ENCODE measurements around the gene SNRK. TPM values are rescaled to one million over a fixed set of nuclear protein-coding genes. Genes with fewer than 3 reads are reported as not detected.
A peak's percentile ranks its signal among the peaks of the same experiment; 100 is the strongest.

SNRK gene
- total and polyA plus RNA-seq, 4 experiments from 2014 or later = 39.8 to 108 (median 77.1) TPM

GRCh38 chr3:43316783-43317460 is 30.6 kb downstream of the SNRK start:
- Histone ChIP-seq H3K9me3 (ENCODE audit: control insufficient read depth in 1 of 2, low read length in 2 of 2) (no peaks in the 10 kb centered on the region), H3K27me3 (ENCODE audit: insufficient read depth, low read length) (no peaks in the 10 kb centered on the region), H3K27ac (ENCODE audit: low read depth, low read length) (no peak overlapping the region), H3K4me1 (ENCODE audit: insufficient read depth, low read length) (peaks cover 70% of the 10 kb centered on the region), H3K36me3 (ENCODE audit: insufficient read depth, low read length) (no peaks in the 10 kb centered on the region), H3K4me3 (ENCODE audit: low read length in 2 of 2) (no peak overlapping the region)
- ChIA-PET CTCF (ENCODE audit: partially characterized antibody) (interaction anchor here (1.3 to 1.5 kb wide), 2 partner anchors 61 to 155 kb away, joined by 3 read pairs; no protein-coding TSS in a partner anchor), POLR2A (ENCODE audit: partially characterized antibody) (interaction anchor here (2.8 kb wide), 1 partner anchor 28 kb away, joined by 10 read pairs; no protein-coding TSS in a partner anchor)
- peak overlapping the region; percentile 17 to 95 (median 70) for H3K27ac Mint-ChIP-seq
- peaks cover 47 to 48% of the 10 kb centered on the region in 2 donors for H3K36me3 Mint-ChIP-seq
- intact Hi-C loops (cut with micrococcal nuclease) = no loop called here
- peaks cover 52 to 84% (median 69%) of the 10 kb centered on the region in 4 donors for H3K4me1 Mint-ChIP-seq
- H3K9me3 Mint-ChIP-seq = peaks cover 0 to 2% (median 0%) of the 10 kb centered on the region in 8 donors
- peak overlapping the region in 4 of 8 donors; percentile 2 to 69 (median 40) for H3K4me3 Mint-ChIP-seq
- no peaks in the 10 kb centered on the region for H3K27me3 Mint-ChIP-seq
- no peak for DNase-seq

GRCh38 chr3:43317461-43318316 is 31.3 kb downstream of the SNRK start:
- POLR2A ChIA-PET (ENCODE audit: partially characterized antibody) = interaction anchor here (2.8 kb wide), 1 partner anchor 28 kb away, joined by 10 read pairs; no protein-coding TSS in a partner anchor
- H3K9me3 Mint-ChIP-seq = peaks cover 0 to under 1% (median 0%) of the 10 kb centered on the region in 8 donors
- CTCF ChIA-PET (ENCODE audit: partially characterized antibody) = interaction anchor here (1.0 to 1.5 kb wide), 2 partner anchors 15 to 156 kb away, joined by 3 read pairs; no protein-coding TSS in a partner anchor
- H3K4me1 ChIP-seq (ENCODE audit: insufficient read depth, low read length) = peaks cover 65% of the 10 kb centered on the region
- no peaks in the 10 kb centered on the region for H3K27me3 Mint-ChIP-seq
- no peak overlapping the region for H3K27ac ChIP-seq (ENCODE audit: low read depth, low read length)
- H3K4me1 Mint-ChIP-seq = peaks cover 50 to 78% (median 66%) of the 10 kb centered on the region in 4 donors
- no peaks in the 10 kb centered on the region for H3K36me3 ChIP-seq (ENCODE audit: insufficient read depth, low read length)
- peak overlapping the region in 7 of 8 donors; percentile 6 to 69 (median 43) for H3K4me3 Mint-ChIP-seq
- H3K36me3 Mint-ChIP-seq = peaks cover 45% of the 10 kb centered on the region in 2 donors
- no peaks in the 10 kb centered on the region for H3K9me3 ChIP-seq (ENCODE audit: control insufficient read depth in 1 of 2, low read length in 2 of 2)
- DNase-seq = no peak
- no peak overlapping the region for H3K4me3 ChIP-seq (ENCODE audit: low read length in 2 of 2)
- intact Hi-C loops (cut with micrococcal nuclease) = loop anchor here (2.0 kb wide), 1 partner anchor 15 kb away; no protein-coding TSS in a partner anchor
- H3K27me3 ChIP-seq (ENCODE audit: insufficient read depth, low read length) = no peaks in the 10 kb centered on the region
- peak overlapping the region; percentile 17 to 95 (median 72) for H3K27ac Mint-ChIP-seq

- POLR2A ChIA-PET (ENCODE audit: partially characterized antibody) = interaction anchor here (1.7 kb wide), 1 partner anchor 28 kb away, joined by 6 read pairs; no protein-coding TSS in a partner anchor
- H3K4me3 Mint-ChIP-seq = peak overlapping the region in 3 of 8 donors; percentile 1 to 47 (median 36)
- peaks cover 45 to 85% (median 61%) of the 10 kb centered on the region in 4 donors for H3K4me1 Mint-ChIP-seq
- H3K36me3 ChIP-seq (ENCODE audit: insufficient read depth, low read length) = no peaks in the 10 kb centered on the region
- no peak for DNase-seq
- peaks cover 70% of the 10 kb centered on the region for H3K4me1 ChIP-seq (ENCODE audit: insufficient read depth, low read length)
- no peak overlapping the region for H3K4me3 ChIP-seq (ENCODE audit: low read length in 2 of 2)
- H3K9me3 ChIP-seq (ENCODE audit: control insufficient read depth in 1 of 2, low read length in 2 of 2) = no peaks in the 10 kb centered on the region
- no peaks in the 10 kb centered on the region for H3K27me3 Mint-ChIP-seq
- intact Hi-C loops (cut with micrococcal nuclease) = loop anchor here (2.0 kb wide), 1 partner anchor 13 kb away; no protein-coding TSS in a partner anchor
- peak overlapping the region in 3 of 7 donors; percentile 28 to 72 (median 68) for H3K27ac Mint-ChIP-seq
- no peak overlapping the region for H3K27ac ChIP-seq (ENCODE audit: low read depth, low read length)
- peaks cover 39 to 42% of the 10 kb centered on the region in 2 donors for H3K36me3 Mint-ChIP-seq
- H3K9me3 Mint-ChIP-seq = no peaks in the 10 kb centered on the region
- CTCF ChIA-PET (ENCODE audit: partially characterized antibody) = interaction anchor here (1.5 to 2.4 kb wide), 2 partner anchors 8 to 22 kb away, joined by 4 to 7 read pairs; no protein-coding TSS in a partner anchor
- no peaks in the 10 kb centered on the region for H3K27me3 ChIP-seq (ENCODE audit: insufficient read depth, low read length)
These were observed 33.0 kb downstream of the SNRK start for GRCh38 chr3:43319376-43319775.

GRCh38 chr3:43319794-43320193 is 33.5 kb downstream of the SNRK start:
- no peak for DNase-seq
- Mint-ChIP-seq H3K36me3 (peaks cover 39 to 42% of the 10 kb centered on the region in 2 donors), H3K9me3 (no peaks in the 10 kb centered on the region), H3K27me3 (no peaks in the 10 kb centered on the region), H3K27ac (peak overlapping the region in 3 of 7 donors; percentile 28 to 56 (median 42)), H3K4me3 (peak overlapping the region in 2 of 8 donors; percentile 47 to 65), H3K4me1 (peaks cover 47 to 86% (median 62%) of the 10 kb centered on the region in 4 donors)
- H3K36me3 ChIP-seq (ENCODE audit: insufficient read depth, low read length) = no peaks in the 10 kb centered on the region
- H3K4me1 ChIP-seq (ENCODE audit: insufficient read depth, low read length) = peaks cover 70% of the 10 kb centered on the region
- ChIA-PET POLR2A (ENCODE audit: partially characterized antibody) (interaction anchor here (1.2 to 1.7 kb wide), 2 partner anchors 23 to 28 kb away, joined by 5 to 6 read pairs; no protein-coding TSS in a partner anchor), CTCF (ENCODE audit: partially characterized antibody) (interaction anchor here (1.2 to 2.4 kb wide), 3 partner anchors 8 to 23 kb away, joined by 3 to 7 read pairs (median 4); no protein-coding TSS in a partner anchor)
- no peaks in the 10 kb centered on the region for H3K9me3 ChIP-seq (ENCODE audit: control insufficient read depth in 1 of 2, low read length in 2 of 2)
- H3K27ac ChIP-seq (ENCODE audit: low read depth, low read length) = no peak overlapping the region
- intact Hi-C loops (cut with micrococcal nuclease) = loop anchor here (2.0 kb wide), 2 partner anchors 13 kb away; no protein-coding TSS in a partner anchor
- H3K27me3 ChIP-seq (ENCODE audit: insufficient read depth, low read length) = no peaks in the 10 kb centered on the region
- no peak overlapping the region for H3K4me3 ChIP-seq (ENCODE audit: low read length in 2 of 2)

GRCh38 chr3:43320288-43320687 is 33.9 kb downstream of the SNRK start:
- peaks cover 39 to 42% of the 10 kb centered on the region in 2 donors for H3K36me3 Mint-ChIP-seq
- Histone ChIP-seq H3K4me1 (ENCODE audit: insufficient read depth, low read length) (peaks cover 70% of the 10 kb centered on the region), H3K9me3 (ENCODE audit: control insufficient read depth in 1 of 2, low read length in 2 of 2) (no peaks in the 10 kb centered on the region), H3K27ac (ENCODE audit: low read depth, low read length) (no peak overlapping the region), H3K27me3 (ENCODE audit: insufficient read depth, low read length) (no peaks in the 10 kb centered on the region), H3K4me3 (ENCODE audit: low read length in 2 of 2) (no peak overlapping the region), H3K36me3 (ENCODE audit: insufficient read depth, low read length) (no peaks in the 10 kb centered on the region)
- H3K9me3 Mint-ChIP-seq = no peaks in the 10 kb centered on the region
- H3K4me1 Mint-ChIP-seq = peaks cover 46 to 86% (median 62%) of the 10 kb centered on the region in 4 donors
- no peak for DNase-seq
- no peaks in the 10 kb centered on the region for H3K27me3 Mint-ChIP-seq
- POLR2A ChIA-PET (ENCODE audit: partially characterized antibody) = interaction anchor here (1.1 to 1.7 kb wide), 4 partner anchors 23 to 34 kb away, joined by 3 to 6 read pairs (median 5); partner anchors contain the start of gene SNRK
- intact Hi-C loops (cut with micrococcal nuclease) = loop anchor here (2.0 kb wide), 1 partner anchor 13 kb away; no protein-coding TSS in a partner anchor
- CTCF ChIA-PET (ENCODE audit: partially characterized antibody) = interaction anchor here (1.0 to 2.4 kb wide), 4 partner anchors 9 to 26 kb away, joined by 3 to 7 read pairs (median 4); no protein-coding TSS in a partner anchor
- peak overlapping the region in 1 of 8 donors; percentile 65 for H3K4me3 Mint-ChIP-seq
- H3K27ac Mint-ChIP-seq = peak overlapping the region in 5 of 7 donors; percentile 8 to 56 (median 28)

- H3K27me3 Mint-ChIP-seq = no peaks in the 10 kb centered on the region
- no peaks in the 10 kb centered on the region for H3K9me3 ChIP-seq (ENCODE audit: control insufficient read depth in 1 of 2, low read length in 2 of 2)
- H3K36me3 ChIP-seq (ENCODE audit: insufficient read depth, low read length) = no peaks in the 10 kb centered on the region
- DNase-seq = no peak
- peaks cover 57 to 88% (median 67%) of the 10 kb centered on the region in 4 donors for H3K4me1 Mint-ChIP-seq
- H3K4me1 ChIP-seq (ENCODE audit: insufficient read depth, low read length) = peaks cover 74% of the 10 kb centered on the region
- H3K27ac ChIP-seq (ENCODE audit: low read depth, low read length) = no peak overlapping the region
- H3K27me3 ChIP-seq (ENCODE audit: insufficient read depth, low read length) = no peaks in the 10 kb centered on the region
- H3K36me3 Mint-ChIP-seq = peaks cover 30 to 33% of the 10 kb centered on the region in 2 donors
- POLR2A ChIA-PET (ENCODE audit: partially characterized antibody) = interaction anchor here (2.3 kb wide), 1 partner anchor 27 kb away, joined by 7 read pairs; no protein-coding TSS in a partner anchor
- intact Hi-C loops (cut with micrococcal nuclease) = no loop called here
- H3K4me3 Mint-ChIP-seq = no peak overlapping the region
- H3K27ac Mint-ChIP-seq = peak overlapping the region in 3 of 7 donors; percentile 12 to 35 (median 24)
- H3K4me3 ChIP-seq (ENCODE audit: low read length in 2 of 2) = no peak overlapping the region
- H3K9me3 Mint-ChIP-seq = no peaks in the 10 kb centered on the region
- CTCF ChIA-PET (ENCODE audit: partially characterized antibody) = no interaction called here
These were observed 37.2 kb downstream of the SNRK start for GRCh38 chr3:43323541-43323940.
